ENCODE results near the gene ADGRF1. TPM values are rescaled to one million over a fixed set of nuclear protein-coding genes. Genes with fewer than 3 reads are reported as not detected.

The ADGRF1 gene
- total RNA-seq, 1 experiment from 2014 or later, result not detected

DNA sequence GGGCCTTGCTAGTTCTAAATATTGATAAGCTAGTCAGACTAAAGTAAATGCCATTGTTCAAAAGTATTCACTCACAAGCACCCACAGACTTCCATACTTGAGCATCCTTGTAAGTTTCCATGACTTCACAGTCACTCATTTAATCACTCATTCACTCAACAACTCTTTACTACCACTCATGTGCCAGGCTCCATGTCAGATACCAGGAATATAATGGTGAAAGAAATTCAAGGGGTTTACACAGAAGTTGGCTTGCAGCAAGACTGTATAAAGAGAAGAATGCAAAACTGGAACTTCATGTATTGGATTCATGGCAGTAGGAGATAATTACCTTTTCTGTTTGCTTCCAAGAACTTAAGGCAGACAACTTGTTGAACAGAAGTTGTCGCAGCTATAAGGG is 36.6 kb downstream of the ADGRF1 start:
- Histone ChIP-seq H4K20me1 (ENCODE audit: insufficient read depth, low read depth, low read length) (no peaks in the 10 kb centered on the region), H3K9me3 (ENCODE audit: low read length) (no peaks in the 10 kb centered on the region), H3K27ac (ENCODE audit: low read length) (no peak overlapping the region), H3K4me3 (ENCODE audit: low read length) (no peak overlapping the region), H3K4me2 (ENCODE audit: low read depth, low read length, poor library complexity, severe bottlenecking) (no peak overlapping the region), H3K4me1 (ENCODE audit: low read length) (no peaks in the 10 kb centered on the region), H3K36me3 (ENCODE audit: insufficient read depth, low read length) (no peaks in the 10 kb centered on the region), H2AFZ (ENCODE audit: low read length) (no peak overlapping the region), H3K27me3 (ENCODE audit: low read length) (no peaks in the 10 kb centered on the region), H3K9ac (ENCODE audit: low read length) (no peak overlapping the region), H3K79me2 (ENCODE audit: low read length) (no peaks in the 10 kb centered on the region), H3K9me2 (replicated peaks; ENCODE audit: insufficient read depth, low read length) (no peaks in the 10 kb centered on the region)
- no peak for DNase-seq

- H3K27ac ChIP-seq (ENCODE audit: low read length), result no peak overlapping the region
- no peaks in the 10 kb centered on the region for H3K4me1 ChIP-seq (ENCODE audit: low read length)
- H2AFZ ChIP-seq (ENCODE audit: low read length), result no peak overlapping the region
- H3K9me3 ChIP-seq (ENCODE audit: low read length), result no peaks in the 10 kb centered on the region
- no peak overlapping the region for H3K9ac ChIP-seq (ENCODE audit: low read length)
- H3K9me2 ChIP-seq (replicated peaks; ENCODE audit: insufficient read depth, low read length), result no peaks in the 10 kb centered on the region
- DNase-seq, result no peak
- H3K36me3 ChIP-seq (ENCODE audit: insufficient read depth, low read length), result no peaks in the 10 kb centered on the region
- H4K20me1 ChIP-seq (ENCODE audit: insufficient read depth, low read depth, low read length), result no peaks in the 10 kb centered on the region
- no peaks in the 10 kb centered on the region for H3K79me2 ChIP-seq (ENCODE audit: low read length)
- no peak overlapping the region for H3K4me2 ChIP-seq (ENCODE audit: low read depth, low read length, poor library complexity, severe bottlenecking)
- no peak overlapping the region for H3K4me3 ChIP-seq (ENCODE audit: low read length)
- H3K27me3 ChIP-seq (ENCODE audit: low read length), result no peaks in the 10 kb centered on the region
Measured at GRCh38 chr6:47004463-47004862, 37.7 kb downstream of the ADGRF1 start.

DNA sequence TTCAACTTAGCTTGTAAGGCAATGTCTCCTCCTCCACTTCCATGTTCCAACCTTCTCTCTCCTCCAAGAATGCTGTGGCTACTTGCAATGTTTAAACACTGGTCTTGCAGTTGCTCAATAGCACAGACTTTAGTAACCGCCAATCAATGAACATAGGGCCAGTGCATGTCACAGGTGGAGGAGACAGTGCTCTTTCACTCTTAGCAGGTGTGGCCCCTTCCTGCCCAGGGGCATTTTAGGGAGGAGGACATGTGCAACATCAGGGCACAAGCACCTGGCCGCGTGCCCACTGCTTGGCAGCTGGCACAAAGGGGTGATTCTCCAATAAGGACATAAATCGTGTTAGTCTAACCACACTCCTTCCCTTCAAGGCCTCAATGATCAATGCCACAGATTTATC is 41.3 kb downstream of the ADGRF1 start:
- no peaks in the 10 kb centered on the region for H3K4me1 ChIP-seq (ENCODE audit: low read length)
- no peaks in the 10 kb centered on the region for H3K79me2 ChIP-seq (ENCODE audit: low read length)
- no peak overlapping the region for H3K4me2 ChIP-seq (ENCODE audit: low read depth, low read length, poor library complexity, severe bottlenecking)
- no peak overlapping the region for H3K9ac ChIP-seq (ENCODE audit: low read length)
- no peak overlapping the region for H3K4me3 ChIP-seq (ENCODE audit: low read length)
- no peak overlapping the region for H2AFZ ChIP-seq (ENCODE audit: low read length)
- no peaks in the 10 kb centered on the region for H3K9me2 ChIP-seq (replicated peaks; ENCODE audit: insufficient read depth, low read length)
- no peaks in the 10 kb centered on the region for H3K36me3 ChIP-seq (ENCODE audit: insufficient read depth, low read length)
- H4K20me1 ChIP-seq (ENCODE audit: insufficient read depth, low read depth, low read length), result no peaks in the 10 kb centered on the region
- H3K27me3 ChIP-seq (ENCODE audit: low read length), result no peaks in the 10 kb centered on the region
- H3K9me3 ChIP-seq (ENCODE audit: low read length), result no peaks in the 10 kb centered on the region
- no peak overlapping the region for H3K27ac ChIP-seq (ENCODE audit: low read length)
- no peak for DNase-seq

DNA sequence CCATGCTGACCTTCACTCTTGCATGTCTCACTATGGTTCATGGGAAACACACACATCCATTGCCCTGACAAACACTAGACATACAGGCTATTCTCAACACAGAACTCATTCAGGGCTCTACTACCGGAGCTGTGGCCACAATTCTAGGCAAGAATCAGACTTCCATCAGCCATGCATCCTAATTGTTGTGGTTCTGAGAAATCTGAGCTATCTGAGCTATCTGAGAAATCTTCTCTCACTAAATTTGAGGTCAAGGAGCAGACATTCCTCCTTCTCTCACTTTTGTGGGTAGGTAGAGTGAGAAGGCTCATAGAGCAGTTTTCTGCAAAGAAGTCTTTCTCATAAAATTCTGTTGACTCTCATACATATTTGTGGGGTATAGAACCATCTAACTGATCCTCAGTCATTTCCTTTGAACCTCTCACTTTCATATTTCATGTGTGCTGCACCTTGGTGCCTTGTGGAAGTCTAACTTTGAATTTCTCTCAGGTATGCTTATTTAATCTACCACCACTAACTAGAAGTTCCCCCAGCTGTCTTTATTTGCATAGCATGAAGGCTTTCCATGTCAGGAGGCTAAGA is 43.6 kb downstream of the ADGRF1 start:
- no peak overlapping the region for H3K27ac ChIP-seq (ENCODE audit: low read length)
- DNase-seq, result no peak
- H3K9me3 ChIP-seq (ENCODE audit: low read length), result no peaks in the 10 kb centered on the region
- H3K4me1 ChIP-seq (ENCODE audit: low read length), result no peaks in the 10 kb centered on the region
- H3K4me3 ChIP-seq (ENCODE audit: low read length), result no peak overlapping the region
- no peaks in the 10 kb centered on the region for H3K27me3 ChIP-seq (ENCODE audit: low read length)
- H4K20me1 ChIP-seq (ENCODE audit: insufficient read depth, low read depth, low read length), result no peaks in the 10 kb centered on the region
- H2AFZ ChIP-seq (ENCODE audit: low read length), result no peak overlapping the region
- no peaks in the 10 kb centered on the region for H3K36me3 ChIP-seq (ENCODE audit: insufficient read depth, low read length)
- H3K4me2 ChIP-seq (ENCODE audit: low read depth, low read length, poor library complexity, severe bottlenecking), result no peak overlapping the region
- H3K9ac ChIP-seq (ENCODE audit: low read length), result no peak overlapping the region
- H3K9me2 ChIP-seq (replicated peaks; ENCODE audit: insufficient read depth, low read length), result no peaks in the 10 kb centered on the region
- H3K79me2 ChIP-seq (ENCODE audit: low read length), result no peaks in the 10 kb centered on the region

GRCh38 chr6:46997646-46998045 is 44.5 kb downstream of the ADGRF1 start:
- no peaks in the 10 kb centered on the region for H3K4me1 ChIP-seq (ENCODE audit: low read length)
- no peaks in the 10 kb centered on the region for H3K79me2 ChIP-seq (ENCODE audit: low read length)
- H3K9ac ChIP-seq (ENCODE audit: low read length), result no peak overlapping the region
- no peaks in the 10 kb centered on the region for H3K27me3 ChIP-seq (ENCODE audit: low read length)
- no peaks in the 10 kb centered on the region for H3K9me3 ChIP-seq (ENCODE audit: low read length)
- H3K27ac ChIP-seq (ENCODE audit: low read length), result no peak overlapping the region
- no peaks in the 10 kb centered on the region for H3K9me2 ChIP-seq (replicated peaks; ENCODE audit: insufficient read depth, low read length)
- H2AFZ ChIP-seq (ENCODE audit: low read length), result no peak overlapping the region
- no peaks in the 10 kb centered on the region for H4K20me1 ChIP-seq (ENCODE audit: insufficient read depth, low read depth, low read length)
- H3K4me3 ChIP-seq (ENCODE audit: low read length), result no peak overlapping the region
- no peak for DNase-seq
- H3K4me2 ChIP-seq (ENCODE audit: low read depth, low read length, poor library complexity, severe bottlenecking), result no peak overlapping the region
- no peaks in the 10 kb centered on the region for H3K36me3 ChIP-seq (ENCODE audit: insufficient read depth, low read length)

DNA sequence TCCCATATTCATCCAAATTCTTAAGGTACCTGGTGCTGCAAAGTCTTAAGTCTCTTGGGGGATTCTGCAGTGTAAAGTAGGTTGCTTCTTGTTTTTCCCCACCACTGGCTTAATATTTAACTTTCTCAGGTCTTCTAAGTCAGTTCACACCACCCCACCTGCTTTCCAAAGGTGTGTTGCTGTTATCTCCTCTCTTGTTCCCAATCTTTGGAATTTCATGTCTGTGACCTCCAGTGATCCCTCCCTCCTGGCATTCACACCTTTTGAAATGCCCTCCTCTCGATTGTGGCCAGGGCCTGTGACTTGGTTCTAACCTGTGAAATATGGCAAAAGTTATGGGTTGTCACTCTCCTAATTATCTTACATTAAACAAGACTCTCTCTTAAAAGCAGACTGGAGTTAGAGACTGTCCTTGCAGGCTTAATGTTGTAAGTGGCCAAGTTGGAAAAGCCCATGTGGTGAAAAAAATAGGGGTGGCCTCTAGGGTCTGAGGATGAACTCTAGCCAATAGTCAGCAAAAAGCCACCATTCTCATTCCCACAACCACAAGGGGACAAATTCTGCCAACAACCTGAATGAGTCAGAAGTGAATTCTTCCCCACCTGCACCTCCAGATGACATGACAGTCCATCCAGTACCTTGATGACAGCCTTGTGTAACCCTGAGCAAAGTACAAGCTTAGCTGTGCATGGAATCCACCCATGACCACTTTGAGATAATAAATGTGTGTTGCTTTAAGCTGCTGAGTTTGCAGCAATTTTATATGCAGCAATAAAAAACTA is 45.1 kb downstream of the ADGRF1 start:
- Histone ChIP-seq H3K36me3 (ENCODE audit: insufficient read depth, low read length) (no peaks in the 10 kb centered on the region), H3K79me2 (ENCODE audit: low read length) (no peaks in the 10 kb centered on the region), H3K4me1 (ENCODE audit: low read length) (no peaks in the 10 kb centered on the region), H3K4me2 (ENCODE audit: low read depth, low read length, poor library complexity, severe bottlenecking) (no peak overlapping the region), H4K20me1 (ENCODE audit: insufficient read depth, low read depth, low read length) (no peaks in the 10 kb centered on the region), H3K27ac (ENCODE audit: low read length) (no peak overlapping the region), H3K27me3 (ENCODE audit: low read length) (no peaks in the 10 kb centered on the region), H3K9me3 (ENCODE audit: low read length) (no peaks in the 10 kb centered on the region), H3K9ac (ENCODE audit: low read length) (no peak overlapping the region), H3K9me2 (replicated peaks; ENCODE audit: insufficient read depth, low read length) (no peaks in the 10 kb centered on the region), H3K4me3 (ENCODE audit: low read length) (no peak overlapping the region), H2AFZ (ENCODE audit: low read length) (no peak overlapping the region)
- DNase-seq, result no peak

DNA sequence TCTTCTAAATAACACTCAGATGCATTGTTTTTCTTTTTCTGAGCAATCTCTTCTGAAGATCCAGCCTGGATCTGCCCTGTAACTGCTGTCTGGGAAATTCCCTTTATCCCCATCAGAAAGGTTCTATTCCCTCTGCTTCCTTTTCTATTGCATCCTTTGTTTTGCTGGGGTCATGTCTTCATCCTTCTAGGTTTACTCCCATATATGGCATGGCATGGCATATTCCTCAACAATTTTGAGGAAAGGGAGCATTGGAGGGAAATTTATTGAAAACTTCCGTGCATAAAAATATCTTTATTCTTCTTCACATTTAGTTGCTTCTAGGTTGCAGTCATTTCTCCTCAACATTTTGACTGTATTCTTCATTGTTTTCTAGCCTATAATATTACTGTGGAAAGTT is 47.2 kb downstream of the ADGRF1 start:
- H3K9ac ChIP-seq (ENCODE audit: low read length), result no peak overlapping the region
- H2AFZ ChIP-seq (ENCODE audit: low read length), result no peak overlapping the region
- no peaks in the 10 kb centered on the region for H3K27me3 ChIP-seq (ENCODE audit: low read length)
- no peak overlapping the region for H3K27ac ChIP-seq (ENCODE audit: low read length)
- H3K4me1 ChIP-seq (ENCODE audit: low read length), result no peaks in the 10 kb centered on the region
- no peak for DNase-seq
- no peak overlapping the region for H3K4me2 ChIP-seq (ENCODE audit: low read depth, low read length, poor library complexity, severe bottlenecking)
- no peaks in the 10 kb centered on the region for H3K9me3 ChIP-seq (ENCODE audit: low read length)
- H3K79me2 ChIP-seq (ENCODE audit: low read length), result no peaks in the 10 kb centered on the region
- H4K20me1 ChIP-seq (ENCODE audit: insufficient read depth, low read depth, low read length), result no peaks in the 10 kb centered on the region
- no peaks in the 10 kb centered on the region for H3K9me2 ChIP-seq (replicated peaks; ENCODE audit: insufficient read depth, low read length)
- no peaks in the 10 kb centered on the region for H3K36me3 ChIP-seq (ENCODE audit: insufficient read depth, low read length)
- H3K4me3 ChIP-seq (ENCODE audit: low read length), result no peak overlapping the region

DNA sequence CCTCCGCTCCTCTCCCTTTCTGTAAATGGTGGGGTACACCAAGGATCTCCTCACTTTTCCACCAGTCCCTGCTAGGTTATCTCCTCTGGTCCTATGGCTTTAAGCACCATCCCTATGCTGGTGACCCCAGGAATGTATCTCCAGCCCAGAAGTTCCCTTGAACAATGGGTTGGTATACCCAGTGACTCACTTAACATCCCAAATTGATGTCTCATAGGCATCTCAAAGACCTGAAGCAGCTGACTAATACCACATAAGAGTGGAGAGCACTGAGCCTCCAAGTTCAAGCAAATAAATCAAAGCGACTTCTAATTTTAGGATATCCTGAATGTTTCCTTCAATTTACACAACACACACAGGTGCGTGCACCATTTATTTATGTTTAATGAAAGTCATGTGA is 48.3 kb downstream of the ADGRF1 start:
- no peaks in the 10 kb centered on the region for H3K9me2 ChIP-seq (replicated peaks; ENCODE audit: insufficient read depth, low read length)
- no peak overlapping the region for H2AFZ ChIP-seq (ENCODE audit: low read length)
- no peaks in the 10 kb centered on the region for H4K20me1 ChIP-seq (ENCODE audit: insufficient read depth, low read depth, low read length)
- H3K9me3 ChIP-seq (ENCODE audit: low read length), result no peaks in the 10 kb centered on the region
- DNase-seq, result no peak
- no peaks in the 10 kb centered on the region for H3K36me3 ChIP-seq (ENCODE audit: insufficient read depth, low read length)
- H3K27ac ChIP-seq (ENCODE audit: low read length), result no peak overlapping the region
- no peak overlapping the region for H3K4me3 ChIP-seq (ENCODE audit: low read length)
- H3K4me1 ChIP-seq (ENCODE audit: low read length), result no peaks in the 10 kb centered on the region
- no peak overlapping the region for H3K9ac ChIP-seq (ENCODE audit: low read length)
- no peaks in the 10 kb centered on the region for H3K27me3 ChIP-seq (ENCODE audit: low read length)
- no peaks in the 10 kb centered on the region for H3K79me2 ChIP-seq (ENCODE audit: low read length)
- H3K4me2 ChIP-seq (ENCODE audit: low read depth, low read length, poor library complexity, severe bottlenecking), result no peak overlapping the region
